Activated effector memory CD4-positive, alpha-beta T cell treated with anti-CD3 and anti-CD28 coated beads, Interleukin-2, amount 50 U/mL, for 16 hours (primary cell): ENCODE results near the gene SPDYE1.
"Not testable (repeated sequence)": the region's sequence is repeated elsewhere in the genome, so short reads cannot be mapped to it uniquely, and the experiment has no call there.

Experiments used
- DNase-seq: peaks from one replicate; pipeline ENCODE4 v3.0.0-alpha.2; 2020

SPDYE1 gene

GRCh38 chr7:43997532-43997931 lies at the start of gene SPDYE1:
SPDYE1 (plus strand) TSS chr7:43997897; CDS start chr7:43999950, 2,053 bp downstream.
- DNase-seq = not testable (repeated sequence)

- no peak for DNase-seq
These were observed 45.7 kb upstream of the SPDYE1 start for GRCh38 chr7:43952028-43952427.

- no peak for DNase-seq
These were observed 44.6 kb upstream of the SPDYE1 start for GRCh38 chr7:43953071-43953470.

GRCh38 chr7:43954524-43955228 lies 43.0 kb upstream of the SPDYE1 start:
- DNase-seq = no peak

- DNase-seq = no peak
These were observed 41.7 kb upstream of the SPDYE1 start for GRCh38 chr7:43956027-43956426.

GRCh38 chr7:43960933-43961332 lies 36.8 kb upstream of the SPDYE1 start:
- DNase-seq = no peak

- DNase-seq = not testable (repeated sequence)
These were observed 31.3 kb upstream of the SPDYE1 start for GRCh38 chr7:43966392-43966791.

- not testable (repeated sequence) for DNase-seq
These were observed 29.3 kb upstream of the SPDYE1 start for GRCh38 chr7:43968172-43969040.

- DNase-seq = not testable (repeated sequence)
These were observed 28.1 kb upstream of the SPDYE1 start for GRCh38 chr7:43969586-43969985.

GRCh38 chr7:43970698-43971097 lies 27.0 kb upstream of the SPDYE1 start:
- DNase-seq = not testable (repeated sequence)

GRCh38 chr7:43974033-43974573 lies 23.6 kb upstream of the SPDYE1 start:
- DNase-seq = not testable (repeated sequence)

GRCh38 chr7:43974725-43975482 lies 22.8 kb upstream of the SPDYE1 start:
- not testable (repeated sequence) for DNase-seq

GRCh38 chr7:43977525-43977924 lies 20.2 kb upstream of the SPDYE1 start:
- no peak for DNase-seq

- not testable (repeated sequence) for DNase-seq
These were observed 19.6 kb upstream of the SPDYE1 start for GRCh38 chr7:43978102-43978501.

- DNase-seq = not testable (repeated sequence)
These were observed 14.8 kb upstream of the SPDYE1 start for GRCh38 chr7:43982848-43983247.

- DNase-seq = not testable (repeated sequence)
These were observed 14.0 kb upstream of the SPDYE1 start for GRCh38 chr7:43983736-43984135.

GRCh38 chr7:43985904-43986864 lies 11.5 kb upstream of the SPDYE1 start:
- peak; percentile 94 for DNase-seq

- DNase-seq = not testable (repeated sequence)
These were observed 10.2 kb upstream of the SPDYE1 start for GRCh38 chr7:43987476-43987875.

GRCh38 chr7:43990011-43990585 lies 7.6 kb upstream of the SPDYE1 start:
- not testable (repeated sequence) for DNase-seq

- DNase-seq = not testable (repeated sequence)
These were observed 6.9 kb upstream of the SPDYE1 start for GRCh38 chr7:43990829-43991228.

- DNase-seq = not testable (repeated sequence)
These were observed 4.8 kb upstream of the SPDYE1 start for GRCh38 chr7:43992896-43993295.
